Erythroblast (primary cell): ENCODE results near the gene REEP3.

Experiments used
- GATA1 ChIP-seq: IDR thresholded peaks from 2 replicates; pipeline ENCODE4 v1.6.1; 2011; ENCODE audit warnings: low read depth, mild to moderate bottlenecking, control low read depth, low read length, moderate library complexity
- POLR2A ChIP-seq: IDR thresholded peaks from 2 replicates; pipeline ENCODE4 v1.6.1; 2011; ENCODE audit warnings: mild to moderate bottlenecking, low read length

DNA sequence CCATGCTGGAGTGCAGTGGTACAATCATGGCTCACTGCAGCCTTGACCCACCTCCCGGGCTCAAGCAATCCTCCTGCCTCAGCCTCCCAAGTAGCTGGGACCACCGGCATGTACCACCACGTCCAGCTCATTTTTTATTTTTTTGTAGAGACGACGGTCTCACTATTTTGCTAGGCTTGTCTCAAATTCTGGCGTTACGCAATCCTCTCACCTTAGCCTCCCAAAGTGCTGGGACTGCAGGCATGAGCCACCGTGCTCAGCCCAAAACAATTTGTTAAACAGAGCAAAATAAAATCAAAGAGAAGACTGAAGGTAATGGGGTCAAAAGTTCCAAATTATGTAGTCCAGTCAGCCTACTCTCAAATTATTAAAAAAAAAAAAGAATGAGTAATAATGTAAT, 46.7 kb upstream of the REEP3 start:
- TF ChIP-seq POLR2A (no peak), GATA1 (no peak)
